Esophagus mucosa (tissue), 1 donor: ENCODE data around the gene GSPT2. TPM values are rescaled to one million over a fixed set of nuclear protein-coding genes. Genes with fewer than 3 reads are reported as not detected.
A peak's percentile ranks its signal among the peaks of the same experiment; 100 is the strongest.
"Not testable (repeated sequence)": the region's sequence is repeated elsewhere in the genome, so short reads cannot be mapped to it uniquely, and the experiment has no call there.

ENCODE experiments used
- ATAC-seq: fragments of 200-7000 bp; cut with Tn5 transposase; one replicate; pipeline ENCODE4 v1.9.1; 2020
- total RNA-seq: library from RNA; stranded (reverse); gene quantifications from one replicate; pipeline ENCODE4 v1.2.4, GENCODE V29; 2023
- donor health status: DM: yes; HTN: yes; CAD: no.

The GSPT2 gene
- 1.6 TPM for total RNA-seq

DNA sequence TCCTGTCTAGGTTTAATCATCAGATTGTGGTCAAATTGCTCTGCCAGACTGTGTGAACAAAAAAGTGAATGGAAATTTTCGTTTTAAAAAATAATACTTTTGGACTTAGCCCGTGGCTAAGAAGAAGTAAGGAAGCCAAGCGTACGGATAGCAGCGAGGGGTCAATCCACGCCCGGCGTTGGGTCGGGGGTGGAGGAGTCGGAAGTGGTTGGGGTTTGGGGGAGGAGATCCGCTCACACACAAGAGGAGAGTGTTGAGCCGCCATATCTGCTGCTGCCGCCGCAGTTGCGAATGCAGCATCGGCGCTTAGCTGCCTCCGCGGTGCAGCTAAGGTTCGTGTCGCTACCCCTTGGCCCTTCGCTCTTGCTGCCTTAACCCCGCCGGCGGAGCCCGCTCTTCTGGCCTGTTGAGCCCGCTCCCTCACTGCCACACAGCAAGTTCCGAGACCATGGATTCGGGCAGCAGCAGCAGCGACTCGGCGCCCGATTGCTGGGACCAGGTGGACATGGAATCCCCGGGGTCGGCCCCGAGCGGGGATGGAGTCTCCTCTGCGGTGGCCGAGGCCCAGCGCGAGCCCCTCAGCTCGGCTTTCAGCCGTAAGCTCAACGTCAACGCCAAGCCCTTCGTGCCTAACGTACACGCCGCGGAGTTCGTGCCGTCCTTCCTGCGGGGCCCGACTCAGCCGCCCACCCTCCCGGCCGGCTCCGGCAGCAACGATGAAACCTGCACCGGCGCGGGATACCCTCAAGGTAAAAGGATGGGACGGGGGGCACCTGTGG lies at the start of gene GSPT2:
TSS of gene GSPT2 (plus strand) at position 264 of the 779 bp plus-strand sequence. CDS start at position 449, 185 bp downstream.
- peak; percentile 71 for ATAC-seq

DNA sequence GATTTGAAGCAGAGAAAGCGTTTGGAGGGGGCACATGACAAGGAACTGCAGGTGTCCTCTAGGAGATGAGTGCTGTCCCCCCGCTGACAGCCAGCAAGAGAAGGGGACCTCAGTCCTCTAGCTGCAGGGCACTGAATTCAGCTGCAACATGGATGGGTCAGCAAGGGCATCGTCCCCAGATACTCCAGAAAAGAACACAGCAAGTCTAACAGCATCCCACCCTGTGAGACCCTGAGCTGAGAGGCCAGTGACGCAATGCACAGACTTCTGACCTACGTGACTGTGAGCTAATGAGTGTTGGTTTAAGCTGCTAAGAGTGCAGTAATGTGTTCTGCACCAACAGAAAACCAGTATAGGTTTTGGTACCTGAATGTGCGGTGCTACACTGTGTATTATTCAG lies 49.0 kb upstream of the GSPT2 start:
- ATAC-seq = no peak

DNA sequence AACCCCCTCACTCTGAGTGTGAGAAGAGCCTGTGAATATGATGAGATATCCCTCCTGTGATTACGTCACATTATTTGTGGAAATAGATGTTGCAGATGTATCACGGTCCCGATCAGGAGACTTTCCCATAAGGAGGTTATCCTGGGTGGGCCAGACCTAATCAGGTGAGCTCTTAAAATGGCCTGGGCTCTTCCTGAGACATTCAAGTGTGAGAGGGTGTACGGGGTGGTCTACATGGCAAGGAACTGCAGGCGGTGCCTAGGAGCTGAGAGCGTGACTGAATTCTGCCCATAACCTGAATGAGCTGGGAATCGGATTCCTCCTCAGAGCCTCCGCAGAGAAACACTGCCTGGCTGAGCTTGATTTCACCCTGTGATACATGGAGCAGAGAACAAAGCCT lies 45.8 kb upstream of the GSPT2 start:
- no peak for ATAC-seq

DNA sequence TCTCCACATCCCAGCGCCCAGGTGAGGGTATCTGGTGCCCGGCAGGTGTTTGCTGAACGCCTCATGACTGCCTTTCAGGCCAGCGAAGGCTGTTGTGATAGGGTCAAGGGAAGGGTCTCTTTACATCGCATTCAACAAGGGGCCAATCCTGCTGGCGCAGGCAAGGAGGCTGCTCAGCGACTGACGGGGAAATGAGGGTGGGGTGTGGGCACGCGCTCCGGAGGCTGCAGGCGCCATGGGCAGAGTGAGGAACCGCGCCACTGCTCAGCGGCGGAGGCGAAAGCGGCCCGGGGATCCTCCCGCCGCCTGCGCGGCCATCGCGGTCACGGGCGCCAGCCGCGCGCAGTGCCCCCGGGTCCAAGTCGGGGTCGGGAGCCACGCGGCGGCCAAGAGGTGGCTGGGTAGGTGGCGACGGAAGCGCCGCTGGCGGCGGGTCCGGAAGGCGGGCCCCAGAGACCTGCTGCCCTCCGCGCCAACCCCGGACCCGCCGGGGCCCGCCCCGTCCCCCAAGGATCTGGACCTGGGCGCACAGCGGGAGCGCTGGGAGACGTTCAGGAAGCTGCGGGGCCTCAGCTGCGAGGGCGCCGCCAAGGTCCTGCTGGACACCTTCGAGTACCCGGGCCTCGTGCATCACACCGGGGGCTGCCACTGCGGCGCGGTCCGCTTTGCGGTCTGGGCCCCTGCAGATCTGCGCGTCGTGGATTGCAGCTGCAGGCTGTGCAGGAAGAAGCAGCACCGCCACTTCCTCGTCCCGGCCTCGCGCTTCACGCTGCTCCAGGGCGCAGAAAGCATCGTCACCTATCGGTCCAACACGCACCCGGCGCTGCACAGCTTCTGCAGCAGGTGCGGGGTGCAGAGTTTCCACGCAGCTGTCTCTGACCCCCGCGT lies 32.7 kb upstream of the GSPT2 start, which contains the start of gene CENPVL1:
TSS of gene CENPVL1 (plus strand) at position 236 of the 888 bp plus-strand sequence. CDS start at position 236, 0 bp downstream.
- ATAC-seq = not testable (repeated sequence)

DNA sequence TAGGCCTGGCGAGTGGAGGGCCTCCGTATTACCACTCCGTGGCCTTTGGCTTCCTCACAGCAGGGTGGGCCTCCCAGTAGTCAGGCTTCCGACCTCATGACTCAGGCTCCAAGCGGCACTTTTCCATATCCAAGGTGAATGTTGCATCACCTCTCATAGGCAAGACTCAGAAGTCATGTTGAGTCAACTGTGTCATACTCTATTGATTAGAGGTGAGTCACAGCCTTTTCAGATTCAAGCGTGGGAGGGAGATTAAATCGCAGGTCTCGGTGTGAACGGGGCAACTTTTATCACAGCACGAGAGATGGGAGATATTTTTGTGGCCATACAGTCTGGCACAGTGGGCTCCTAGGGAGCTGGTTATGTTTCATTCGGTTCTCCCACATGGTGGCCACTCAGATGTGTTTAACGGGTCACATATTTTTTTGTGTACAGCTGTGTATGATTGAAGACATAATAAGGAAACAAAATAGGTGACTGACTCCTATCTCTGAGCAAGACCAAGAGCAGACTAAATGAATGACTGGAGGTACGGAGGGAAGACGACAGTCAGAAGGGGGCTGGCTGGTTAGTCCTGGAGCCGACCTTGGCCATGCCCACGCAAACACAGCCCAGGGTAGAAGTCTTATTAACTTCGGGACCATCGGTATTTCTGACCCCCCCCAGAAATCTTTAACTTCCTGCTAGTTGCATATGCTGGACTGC lies 30.1 kb upstream of the GSPT2 start:
- peak; percentile 60 for ATAC-seq

DNA sequence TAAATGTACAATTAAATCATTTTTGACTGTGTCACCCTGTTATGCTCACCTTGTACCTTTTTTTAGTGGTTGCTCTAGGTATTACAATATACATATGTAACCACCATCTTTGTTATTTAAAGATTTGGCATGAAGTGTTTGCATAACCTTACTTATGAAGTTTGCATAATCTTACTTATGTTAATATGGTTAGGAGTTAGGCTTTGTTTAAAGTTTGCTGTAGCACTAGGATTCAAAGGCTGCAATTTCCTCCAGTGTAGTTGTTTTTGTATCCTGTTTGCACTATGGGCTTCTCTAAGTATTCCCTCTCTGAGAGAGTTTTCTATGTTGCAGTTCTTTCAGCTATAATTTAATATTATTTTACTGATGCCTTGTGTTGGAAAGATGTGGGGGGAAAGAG lies 15.0 kb upstream of the GSPT2 start:
- ATAC-seq = no peak

DNA sequence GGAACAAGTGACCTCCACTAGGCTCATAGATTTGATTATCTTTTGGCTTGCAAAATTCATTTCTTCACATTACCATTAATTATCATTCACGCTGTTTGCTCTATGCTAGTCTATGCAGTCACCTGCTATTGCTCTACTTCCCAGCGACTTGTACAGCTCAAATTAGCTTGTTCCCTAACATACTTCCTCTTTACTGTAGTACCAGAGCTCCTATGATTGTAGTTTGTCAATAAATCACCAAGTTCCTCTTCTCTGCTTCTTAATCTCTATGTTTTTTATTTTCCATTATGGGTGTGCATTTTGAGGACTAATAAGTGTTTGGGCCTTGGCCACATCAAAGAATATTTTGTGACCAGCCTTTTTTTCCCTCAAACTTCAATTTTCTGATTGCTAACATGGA lies 6.2 kb upstream of the GSPT2 start:
- ATAC-seq = no peak

DNA sequence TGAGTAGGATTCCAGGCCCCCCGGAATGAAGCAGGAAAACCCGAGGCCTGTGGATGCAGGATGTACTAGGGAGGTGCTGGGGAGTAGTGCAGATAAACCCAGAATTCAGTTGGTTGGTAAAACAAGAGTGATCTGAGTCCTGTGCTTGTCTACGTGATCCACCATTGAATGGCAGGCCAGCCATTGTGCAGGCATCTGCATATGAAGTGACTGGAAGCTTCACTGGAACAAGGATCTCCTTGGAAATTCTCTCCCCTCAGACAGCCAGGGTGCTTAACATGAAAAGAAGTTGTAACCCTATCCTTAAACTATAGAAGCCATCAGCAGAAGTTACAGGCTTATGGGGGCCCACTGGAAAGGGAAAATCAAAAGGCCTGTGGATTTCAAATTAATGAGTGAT lies 656 bp upstream of the GSPT2 start:
- no peak for ATAC-seq

DNA sequence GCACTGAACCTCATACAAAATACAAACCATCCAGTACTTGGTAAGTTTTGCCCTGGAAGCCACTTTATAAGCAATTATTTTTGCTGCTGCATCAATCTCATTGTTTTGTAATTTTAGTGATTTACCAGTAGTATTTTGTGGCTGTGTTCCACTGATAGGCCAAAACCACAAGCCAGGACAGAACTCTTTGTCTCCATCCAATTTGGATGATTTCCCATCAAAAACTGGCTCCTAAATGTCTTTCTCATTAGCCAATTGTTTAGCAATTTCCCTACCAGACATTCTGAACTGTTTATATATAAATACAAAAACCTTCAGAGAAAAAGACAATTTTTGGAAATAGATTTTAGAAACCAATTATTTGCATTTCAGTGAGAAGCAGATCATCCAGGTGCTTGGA lies 4.4 kb downstream of the GSPT2 start:
- ATAC-seq = no peak

DNA sequence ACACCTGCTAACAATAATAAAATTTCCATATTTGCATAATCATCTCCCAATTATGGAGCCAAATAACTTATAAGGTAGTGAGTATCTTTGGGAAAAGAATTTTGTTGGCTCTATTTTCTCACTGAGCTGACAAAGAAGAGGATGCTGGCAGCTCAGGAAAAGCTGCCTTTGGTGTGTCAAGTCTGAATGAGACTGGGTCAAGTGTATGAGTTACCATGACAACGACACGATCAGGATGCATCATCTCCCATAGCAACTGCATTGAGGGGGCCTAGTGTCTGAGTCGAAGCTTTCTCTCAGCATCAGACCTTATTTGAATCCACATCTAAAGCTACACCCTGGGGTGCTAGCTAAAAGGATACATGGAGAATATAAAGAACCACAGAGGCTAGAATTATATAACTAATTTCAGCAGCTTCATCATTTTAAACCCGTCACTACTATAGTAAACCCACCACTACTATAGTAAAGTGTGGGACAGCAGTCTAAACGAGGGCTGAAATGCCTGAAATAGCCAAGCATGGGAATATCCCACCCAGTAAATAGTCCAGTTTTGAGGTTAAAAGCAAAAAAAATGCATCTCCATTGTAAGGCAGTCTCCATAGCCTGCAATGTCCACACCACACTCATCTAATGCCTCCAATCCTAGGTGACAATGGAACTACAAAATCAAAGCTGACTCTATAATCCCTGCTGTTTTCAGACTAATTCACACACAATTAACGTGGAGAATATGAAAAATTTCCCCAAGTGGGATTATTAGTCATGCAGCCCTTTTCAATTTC lies 16.0 kb downstream of the GSPT2 start:
- no peak for ATAC-seq

DNA sequence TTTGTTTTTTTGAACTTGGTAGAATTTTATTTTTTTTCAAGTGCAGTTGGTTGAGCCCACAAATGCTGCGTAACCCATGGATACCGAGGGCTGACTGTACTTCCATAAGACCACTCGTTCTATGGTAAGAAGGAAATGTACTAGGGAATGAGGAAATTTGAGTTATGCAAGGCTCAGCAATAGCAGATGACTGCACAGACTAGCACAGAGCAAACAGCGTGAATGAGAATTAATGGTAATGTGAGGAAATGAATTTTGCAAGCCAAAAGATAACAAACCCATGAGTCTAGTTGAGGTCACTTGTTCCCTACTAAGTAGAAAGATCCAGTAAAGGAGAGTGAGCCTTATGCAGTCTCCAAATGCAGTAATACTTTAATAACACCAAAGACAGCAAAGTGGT lies 17.4 kb downstream of the GSPT2 start:
- no peak for ATAC-seq

DNA sequence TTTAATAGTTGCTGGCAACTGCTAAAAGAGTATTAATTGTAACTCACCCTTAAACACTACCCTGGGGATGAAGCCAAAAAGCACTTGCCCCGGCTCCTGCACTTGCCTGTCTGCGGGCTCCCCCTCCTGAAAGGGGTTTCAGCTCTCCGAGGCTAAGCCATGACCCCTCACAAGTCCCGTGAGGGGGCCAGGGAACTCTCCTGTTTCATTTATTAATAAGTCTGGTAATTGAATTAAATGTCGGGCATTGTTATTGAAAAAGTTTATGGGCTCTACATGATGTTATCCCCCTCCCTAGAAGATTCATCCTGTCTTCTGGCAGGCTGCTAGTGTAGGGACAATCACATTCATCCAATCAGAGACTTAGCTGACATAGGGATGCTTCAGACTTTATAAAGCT lies 23.3 kb downstream of the GSPT2 start:
- no peak for ATAC-seq

DNA sequence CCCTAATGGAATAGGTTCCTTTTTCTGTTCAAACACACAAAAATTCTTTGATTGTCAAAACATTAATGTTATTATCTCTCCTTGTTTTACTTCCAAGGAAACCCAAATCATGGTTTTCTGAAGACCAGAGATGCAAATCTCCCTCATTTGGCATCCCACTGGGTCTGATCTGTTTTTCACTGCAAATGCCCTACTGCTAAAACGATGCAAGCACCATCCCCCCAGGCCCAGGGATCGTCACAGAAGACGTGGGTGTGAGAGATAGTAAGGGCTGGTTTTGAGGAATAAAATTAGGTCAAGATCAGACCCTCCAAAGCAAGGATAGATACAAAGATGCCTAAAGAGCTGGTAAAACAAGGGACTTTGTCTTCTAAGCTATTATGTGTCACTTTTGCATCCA lies 33.6 kb downstream of the GSPT2 start:
- ATAC-seq = no peak

DNA sequence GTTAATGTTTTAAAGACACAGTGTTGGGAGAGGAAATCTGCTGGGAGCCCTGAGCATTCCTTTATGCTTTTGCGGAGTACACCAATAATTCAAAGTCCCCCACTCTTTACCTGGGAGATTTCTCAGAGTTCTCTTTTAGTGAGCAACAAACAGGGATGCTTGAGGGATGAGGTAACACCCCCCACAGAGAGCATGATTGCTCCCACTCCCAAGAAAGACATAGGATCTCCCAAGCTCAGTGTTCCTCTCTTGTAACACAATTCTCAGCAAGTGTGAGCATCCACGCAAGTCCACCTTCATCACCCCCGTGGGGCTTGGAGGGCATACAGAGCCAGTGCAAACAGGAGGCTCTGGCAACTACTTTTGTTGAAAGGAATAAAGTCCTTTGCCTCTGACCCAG lies 36.1 kb downstream of the GSPT2 start:
- ATAC-seq = no peak

DNA sequence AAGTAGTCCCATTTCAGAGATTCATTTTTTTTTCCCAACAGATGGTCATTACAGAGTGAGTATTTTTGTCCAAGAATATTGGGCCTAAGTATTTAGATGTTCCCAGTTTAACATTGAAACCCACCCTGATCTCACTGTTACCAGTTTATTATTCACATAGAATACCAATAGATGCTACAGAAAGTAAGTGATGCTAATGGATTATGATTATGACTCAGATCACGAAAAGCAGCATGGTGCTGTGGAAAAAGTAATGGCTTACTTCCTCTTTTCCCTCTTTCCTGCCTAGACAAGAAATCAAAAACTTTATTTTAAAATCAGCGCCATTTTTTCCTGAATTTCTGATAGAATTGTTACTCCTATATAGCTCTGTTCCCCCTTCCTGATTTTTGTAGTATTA lies 51.9 kb downstream of the GSPT2 start:
- no peak for ATAC-seq

Other genes with a start within 250 kb of the GSPT2 start
- 0.96 TPM for gene NUDT11, start 246.8 kb upstream of the GSPT2 start, total RNA-seq
- gene CENPVL3, start 124.5 kb upstream of the GSPT2 start, total RNA-seq = not detected
- not detected for gene CENPVL2, start 60.6 kb upstream of the GSPT2 start, total RNA-seq
- not detected for gene CENPVL1, start 32.9 kb upstream of the GSPT2 start, total RNA-seq
- 31.4 TPM for gene MAGED1, start 150.2 kb downstream of the GSPT2 start, total RNA-seq